Thoracic aorta (tissue), 2 donors: ENCODE results near the gene ABCC8. TPM values are rescaled to one million over a fixed set of nuclear protein-coding genes. Genes with fewer than 3 reads are reported as not detected.

ENCODE experiments used
- ATAC-seq: fragments of 150-250 bp; one replicate; pipeline ENCODE4 v1.8.0; 2017; ENCODE audit warnings: low read depth; ENCODE audit not compliant: insufficient number of reproducible peaks, low FRiP score
- DNase-seq: peaks from one replicate; pipeline ENCODE4 v3.0.0-alpha.2; 2020; ENCODE audit warnings: low spot score
- H3K27ac ChIP-seq, 2 donors: fragments of 200-600 bp; sonication (generic); 1 replicate in 1 of 2; 2 replicates in 1 of 2; pipeline ENCODE4 v1.5.1; 2016; ENCODE audit warnings: mild to moderate bottlenecking in 2 of 2, moderate library complexity in 2 of 2
- H3K27me3 ChIP-seq: fragments of 200-600 bp; sonication (generic); replicated peaks from 2 replicates; pipeline ENCODE4 v1.6.0; 2016; ENCODE audit warnings: mild to moderate bottlenecking; ENCODE audit not compliant: insufficient read depth
- H3K36me3 ChIP-seq: fragments of 200-600 bp; sonication (generic); one replicate; pipeline ENCODE4 v1.5.1; 2016
- H3K4me1 ChIP-seq, 2 donors: fragments of 200-600 bp; sonication (generic); 1 replicate in 1 of 2; 2 replicates in 1 of 2; pipeline versions ENCODE4 v1.5.1 to v1.6.0; 2016; ENCODE audit warnings: low read depth in 2 of 2, mild to moderate bottlenecking in 1 of 2; ENCODE audit not compliant: control insufficient read depth in 1 of 2
- H3K4me3 ChIP-seq: fragments of 200-600 bp; sonication (generic); 2 replicates; pipeline ENCODE4 v1.5.1; 2016; ENCODE audit warnings: mild to moderate bottlenecking
- H3K9me3 ChIP-seq: fragments of 200-600 bp; sonication (generic); 2 replicates; pipeline ENCODE4 v1.5.1; 2016
- CTCF ChIP-seq: fragments of 200-600 bp; sonication (generic); IDR thresholded peaks from one replicate; pipeline ENCODE4 v1.5.1; 2019; ENCODE audit warnings: antibody characterized with exemption
- total RNA-seq, 2 donors: library from RNA; depleted of rRNA; stranded (reverse); fragments of >200 nt; gene quantifications; one replicate each; pipeline versions ENCODE4 v1.1.0 to v1.2.3, GENCODE V29; 2016

Gene ABCC8
- total RNA-seq, 2 donors from 2014 or later, result 0.42 to 13.9 TPM

- Histone ChIP-seq H3K27ac (no peak overlapping the region), H3K4me1 (peaks cover 4 to 16% of the 10 kb centered on the region in 2 donors), H3K4me3 (peak overlapping the region; percentile 68), H3K9me3 (no peaks in the 10 kb centered on the region), H3K27me3 (no peaks in the 10 kb centered on the region), H3K36me3 (no peaks in the 10 kb centered on the region)
- TF ChIP-seq CTCF, result peak; percentile 80
- DNase-seq (peak; percentile 43), ATAC-seq (no peak)
Observed at GRCh38 chr11:17389211-17389956, 87.3 kb downstream of the ABCC8 start.

DNA sequence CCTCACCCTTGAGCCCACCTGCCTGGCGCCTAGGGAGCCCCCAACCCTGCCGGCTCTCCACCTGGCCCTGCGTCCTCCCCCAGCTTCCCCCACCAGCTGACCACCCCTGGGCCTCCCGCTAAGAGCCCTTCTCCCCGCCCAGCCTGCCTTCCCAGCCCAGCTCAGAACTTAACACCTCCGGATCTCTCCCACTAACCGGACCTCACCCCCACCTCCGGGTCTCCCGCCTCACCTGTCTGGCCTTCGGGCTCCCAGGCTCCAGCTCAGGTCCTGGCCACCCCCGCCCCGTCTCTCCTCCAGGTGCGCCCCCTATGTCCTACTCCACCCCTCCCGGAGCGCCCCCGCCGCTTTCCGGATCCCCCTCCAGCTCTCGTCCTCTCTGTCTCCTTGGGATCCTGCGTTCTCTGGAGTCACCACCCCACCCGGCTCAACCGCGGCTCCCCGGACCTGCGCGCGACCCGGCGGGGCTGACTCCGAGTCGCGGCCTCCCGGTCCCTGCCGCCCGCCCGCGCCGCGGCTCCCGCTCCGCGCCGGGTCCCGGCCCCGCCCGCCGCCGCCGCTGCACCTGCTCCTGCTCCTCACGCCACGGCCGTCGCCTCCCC is 87.9 kb downstream of the ABCC8 start, which contains the start of gene KCNJ11:
TSS of gene KCNJ11 (minus strand) at position 51 of the 602 bp plus-strand sequence. CDS start 568 bp downstream, outside the sequence.
- H3K27me3 ChIP-seq, result no peaks in the 10 kb centered on the region
- peaks cover 4 to 16% of the 10 kb centered on the region in 2 donors for H3K4me1 ChIP-seq
- no peak within 1 kb of the TSS for H3K27ac ChIP-seq
- no peaks in the 10 kb centered on the region for H3K36me3 ChIP-seq
- no peak for ATAC-seq
- DNase-seq, result no peak
- H3K4me3 ChIP-seq, result peak within 1 kb of the TSS; percentile 68
- no peak for TF ChIP-seq CTCF
- H3K9me3 ChIP-seq, result no peaks in the 10 kb centered on the region

DNA sequence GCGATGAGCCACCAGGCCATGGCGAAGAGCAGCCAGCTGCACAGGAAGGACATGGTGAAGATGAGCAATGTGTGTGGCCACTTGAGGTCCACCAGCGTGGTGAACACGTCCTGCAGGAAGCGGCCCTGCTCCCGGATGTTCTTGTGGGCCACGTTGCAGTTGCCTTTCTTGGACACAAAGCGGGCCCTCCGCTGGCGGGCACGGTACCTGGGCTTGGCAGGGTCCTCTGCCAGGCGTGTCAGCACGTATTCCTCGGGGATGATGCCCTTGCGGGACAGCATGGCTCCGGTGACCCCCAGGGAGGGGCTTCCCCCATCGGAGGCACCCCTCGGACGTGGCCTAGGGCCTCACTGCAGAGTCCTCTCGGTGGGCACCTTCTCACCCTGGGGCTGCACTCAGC is 88.8 kb downstream of the ABCC8 start:
- TF ChIP-seq CTCF, result no peak

GRCh38 chr11:17387254-17387653 is 89.4 kb downstream of the ABCC8 start:
- H3K27me3 ChIP-seq, result no peaks in the 10 kb centered on the region
- H3K27ac ChIP-seq, result no peak overlapping the region
- peaks cover 4 to 16% of the 10 kb centered on the region in 2 donors for H3K4me1 ChIP-seq
- H3K36me3 ChIP-seq, result no peaks in the 10 kb centered on the region
- DNase-seq (no peak), ATAC-seq (no peak)
- H3K4me3 ChIP-seq, result no peak overlapping the region
- H3K9me3 ChIP-seq, result no peaks in the 10 kb centered on the region
- no peak for TF ChIP-seq CTCF

More for the DNA sequence above, 88.8 kb downstream of the ABCC8 start:
- Histone ChIP-seq H3K27me3 (no peaks in the 10 kb centered on the region), H3K4me3 (no peak overlapping the region), H3K36me3 (no peaks in the 10 kb centered on the region), H3K9me3 (no peaks in the 10 kb centered on the region), H3K27ac (no peak overlapping the region), H3K4me1 (peaks cover 4 to 16% of the 10 kb centered on the region in 2 donors)
- no peak for ATAC-seq
- no peak for DNase-seq

DNA sequence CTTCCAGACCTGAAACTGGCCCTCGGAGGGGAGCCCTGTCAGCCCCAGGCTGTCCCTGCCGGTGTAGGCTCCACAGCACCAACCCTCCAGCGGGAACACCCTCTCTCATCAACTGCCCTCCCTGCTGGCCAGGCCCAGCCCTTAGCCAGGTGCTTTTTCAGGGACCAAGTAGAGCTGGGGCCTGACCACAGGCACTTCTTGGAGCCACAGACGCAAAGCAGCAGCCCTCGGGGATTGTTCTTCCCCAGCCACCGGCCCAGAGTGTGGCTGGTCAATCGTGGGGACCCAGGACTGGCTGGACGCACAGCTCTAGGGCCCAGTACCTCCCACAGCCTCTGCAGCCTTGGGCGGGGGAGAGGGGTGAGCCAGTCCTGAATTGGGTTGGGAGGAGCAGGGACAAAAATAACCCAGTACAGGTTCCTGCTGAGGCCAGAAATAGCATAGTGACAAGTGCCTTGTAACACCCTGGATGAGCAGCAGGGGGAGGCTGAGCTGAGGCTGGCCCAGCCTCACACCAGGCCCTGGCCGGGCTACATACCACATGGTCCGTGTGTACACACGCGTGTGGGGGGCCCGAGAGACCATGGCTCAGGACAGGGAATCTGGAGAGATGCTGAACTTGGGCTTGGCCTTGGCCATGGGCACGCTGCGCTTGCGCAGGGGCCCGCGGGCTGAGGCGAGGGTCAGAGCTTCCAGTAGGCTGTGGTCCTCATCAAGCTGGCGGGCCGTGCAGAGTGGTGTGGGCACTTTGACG is 90.1 kb downstream of the ABCC8 start:
- peak; percentile 74 for ATAC-seq

More for the DNA sequence above, 90.1 kb downstream of the ABCC8 start:
- peaks cover 4 to 16% of the 10 kb centered on the region in 2 donors for H3K4me1 ChIP-seq
- peak; percentile 77 for TF ChIP-seq CTCF
- H3K27me3 ChIP-seq, result no peaks in the 10 kb centered on the region
- peak; percentile 28 for DNase-seq
- peak overlapping the region; percentile 54 for H3K4me3 ChIP-seq
- peak overlapping the region; percentile 71 for H3K27ac ChIP-seq
- H3K9me3 ChIP-seq, result no peaks in the 10 kb centered on the region
- H3K36me3 ChIP-seq, result no peaks in the 10 kb centered on the region
